ENCODE data around the gene WRAP73.

The WRAP73 gene

GRCh38 chr1:3696689-3697088 is 46.8 kb upstream of the WRAP73 start:
- Histone ChIP-seq H3K27ac (no peak overlapping the region), H3K4me1 (ENCODE audit: control insufficient read depth in 1 of 2, insufficient read depth in 1 of 2, low read depth in 1 of 2, low read length in 1 of 2) (peaks cover 5 to 7% of the 10 kb centered on the region in 2 experiments), H3K9me3 (no peaks in the 10 kb centered on the region), H3K4me3 (ENCODE audit: low read depth in 1 of 2, low read length in 1 of 2) (no peak overlapping the region), H3K27me3 (peaks cover 29% of the 10 kb centered on the region), H3K36me3 (no peaks in the 10 kb centered on the region)
- TF ChIP-seq CTCF (IDR thresholded peaks at IDR 0.05), result no peak

- H3K36me3 ChIP-seq, result no peaks in the 10 kb centered on the region
- peaks cover 23% of the 10 kb centered on the region for H3K27me3 ChIP-seq
- H3K4me3 ChIP-seq (ENCODE audit: low read depth in 1 of 2, low read length in 1 of 2), result peak overlapping the region in 1 of 2 experiments; percentile 47
- TF ChIP-seq CTCF (IDR thresholded peaks at IDR 0.05), result peak; percentile 81
- H3K9me3 ChIP-seq, result no peaks in the 10 kb centered on the region
- no peak overlapping the region for H3K27ac ChIP-seq
- H3K4me1 ChIP-seq (ENCODE audit: control insufficient read depth in 1 of 2, insufficient read depth in 1 of 2, low read depth in 1 of 2, low read length in 1 of 2), result peaks cover 5 to 7% of the 10 kb centered on the region in 2 experiments
These were observed 45.7 kb upstream of the WRAP73 start for GRCh38 chr1:3695326-3696217.

- peaks cover 14% of the 10 kb centered on the region for H3K27me3 ChIP-seq
These were observed 43.4 kb upstream of the WRAP73 start for GRCh38 chr1:3693321-3693720.

GRCh38 chr1:3692598-3692997 is 42.7 kb upstream of the WRAP73 start:
- no peaks in the 10 kb centered on the region for H3K36me3 ChIP-seq
- peaks cover 5 to 7% of the 10 kb centered on the region in 2 experiments for H3K4me1 ChIP-seq (ENCODE audit: control insufficient read depth in 1 of 2, insufficient read depth in 1 of 2, low read depth in 1 of 2, low read length in 1 of 2)
- peaks cover 14% of the 10 kb centered on the region for H3K27me3 ChIP-seq
- TF ChIP-seq CTCF (IDR thresholded peaks at IDR 0.05), result no peak
- no peak overlapping the region for H3K4me3 ChIP-seq (ENCODE audit: low read depth in 1 of 2, low read length in 1 of 2)
- no peaks in the 10 kb centered on the region for H3K9me3 ChIP-seq
- H3K27ac ChIP-seq, result no peak overlapping the region

More at GRCh38 chr1:3693321-3693720, 43.4 kb upstream of the WRAP73 start:
- Histone ChIP-seq H3K4me1 (ENCODE audit: control insufficient read depth in 1 of 2, insufficient read depth in 1 of 2, low read depth in 1 of 2, low read length in 1 of 2) (peaks cover 5 to 7% of the 10 kb centered on the region in 2 experiments), H3K4me3 (ENCODE audit: low read depth in 1 of 2, low read length in 1 of 2) (no peak overlapping the region), H3K36me3 (no peaks in the 10 kb centered on the region), H3K27ac (no peak overlapping the region), H3K9me3 (no peaks in the 10 kb centered on the region)
- no peak for TF ChIP-seq CTCF (IDR thresholded peaks at IDR 0.05)

GRCh38 chr1:3691421-3692204 is 41.7 kb upstream of the WRAP73 start:
- no peak for TF ChIP-seq CTCF (IDR thresholded peaks at IDR 0.05)
- Histone ChIP-seq H3K9me3 (no peaks in the 10 kb centered on the region), H3K4me3 (ENCODE audit: low read depth in 1 of 2, low read length in 1 of 2) (no peak overlapping the region), H3K27ac (no peak overlapping the region), H3K36me3 (no peaks in the 10 kb centered on the region), H3K4me1 (ENCODE audit: control insufficient read depth in 1 of 2, insufficient read depth in 1 of 2, low read depth in 1 of 2, low read length in 1 of 2) (peaks cover 5 to 7% of the 10 kb centered on the region in 2 experiments), H3K27me3 (peaks cover 11% of the 10 kb centered on the region)

Measured in neutrophil (primary cell).